Measurements from ENCODE around the gene KNDC1.
A peak's percentile ranks its signal among the peaks of the same experiment; 100 is the strongest.

- TF ChIP-seq CTCF (IDR thresholded peaks at IDR 0.05) (no peak), EP300 (IDR thresholded peaks at IDR 0.05) (peak in 1 of 2 donors; percentile 77), POLR2A (IDR thresholded peaks at IDR 0.05) (peak in 1 of 2 donors; percentile 13)
Measured at GRCh38 chr10:133258818-133259601, 99.0 kb downstream of the KNDC1 start.
